ENCODE results near the gene UPB1. TPM values are rescaled to one million over a fixed set of nuclear protein-coding genes. Genes with fewer than 3 reads are reported as not detected.

UPB1 gene
- total and polyA plus RNA-seq, 5 experiments from 2014 or later: 0.06 to 0.86 (median 0.51) TPM; not detected in 1

DNA sequence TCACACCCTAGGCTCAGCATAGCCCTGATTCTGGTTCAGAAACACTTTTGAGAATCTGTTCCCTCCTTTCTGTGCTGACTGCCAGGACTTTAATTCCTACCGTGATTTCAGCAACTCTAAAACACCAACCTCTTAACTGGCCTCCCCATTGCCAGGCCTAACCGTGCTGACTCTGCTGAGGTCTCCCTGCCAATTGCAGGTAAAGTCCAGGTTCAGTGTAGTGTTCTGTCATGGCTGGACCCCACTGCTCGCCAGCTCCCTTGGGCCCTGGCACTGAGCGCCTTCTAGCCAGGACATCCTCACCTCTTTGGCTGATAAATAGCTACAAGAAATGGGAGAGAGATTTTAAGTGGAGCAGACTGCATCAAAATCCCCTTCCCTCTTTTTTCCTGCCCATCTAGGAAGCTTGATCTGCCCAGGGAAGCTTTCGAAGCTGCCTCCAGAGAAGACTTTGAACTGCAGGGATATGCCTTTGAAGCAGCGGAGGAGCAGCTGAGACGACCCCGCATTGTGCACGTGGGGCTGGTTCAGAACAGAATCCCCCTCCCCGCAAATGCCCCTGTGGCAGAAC is 4.7 kb downstream of the UPB1 start:
- H3K27ac Mint-ChIP-seq: peak overlapping the region in 1 of 10 donors; percentile 73
- POLR2A ChIA-PET: no interaction called here
- ATAC-seq (no peak), DNase-seq (no peak)
- H3K4me1 Mint-ChIP-seq: peaks cover 17 to 39% (median 29%) of the 10 kb centered on the region in 4 donors
- no peak overlapping the region for H3K4me3 Mint-ChIP-seq
- no peaks in the 10 kb centered on the region for H3K36me3 Mint-ChIP-seq
- peaks cover 3 to 18% (median 13%) of the 10 kb centered on the region in 5 donors for H3K27me3 Mint-ChIP-seq
- H3K9me3 Mint-ChIP-seq: no peaks in the 10 kb centered on the region

DNA sequence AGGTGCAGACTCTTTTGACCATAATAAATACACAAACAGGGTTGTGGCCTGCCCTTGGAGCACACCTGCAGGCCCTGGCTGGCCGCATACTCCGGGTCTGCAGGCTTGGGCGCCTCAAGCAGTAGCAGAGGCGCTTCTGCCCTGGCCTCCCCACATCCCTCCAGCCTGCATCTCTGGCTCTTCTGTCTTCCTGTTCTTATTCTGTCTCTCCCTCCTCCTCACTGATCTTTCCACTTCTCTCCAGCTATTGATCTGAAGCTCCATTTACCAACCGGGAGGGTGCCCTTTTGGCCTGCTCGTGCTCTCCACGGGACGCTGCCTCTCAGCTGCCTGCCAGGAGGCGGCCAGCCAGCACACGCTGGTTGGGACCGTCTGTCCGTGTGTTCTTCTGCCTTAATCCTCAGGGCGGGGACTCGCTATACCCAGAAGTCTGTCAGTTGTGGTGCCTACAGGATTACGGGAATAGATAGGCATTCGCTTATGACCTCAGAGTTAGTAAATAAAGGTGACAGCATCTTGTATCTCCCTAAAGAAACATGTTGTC is 5.2 kb downstream of the UPB1 start:
- Mint-ChIP-seq H3K36me3 (no peaks in the 10 kb centered on the region), H3K9me3 (no peaks in the 10 kb centered on the region), H3K27me3 (peaks cover 3 to 12% (median 12%) of the 10 kb centered on the region in 5 donors), H3K4me1 (peaks cover 17 to 39% (median 29%) of the 10 kb centered on the region in 4 donors), H3K27ac (peak overlapping the region in 1 of 10 donors; percentile 27), H3K4me3 (no peak overlapping the region)
- DNase-seq: no peak
- POLR2A ChIA-PET: no interaction called here
- no peak for ATAC-seq

DNA sequence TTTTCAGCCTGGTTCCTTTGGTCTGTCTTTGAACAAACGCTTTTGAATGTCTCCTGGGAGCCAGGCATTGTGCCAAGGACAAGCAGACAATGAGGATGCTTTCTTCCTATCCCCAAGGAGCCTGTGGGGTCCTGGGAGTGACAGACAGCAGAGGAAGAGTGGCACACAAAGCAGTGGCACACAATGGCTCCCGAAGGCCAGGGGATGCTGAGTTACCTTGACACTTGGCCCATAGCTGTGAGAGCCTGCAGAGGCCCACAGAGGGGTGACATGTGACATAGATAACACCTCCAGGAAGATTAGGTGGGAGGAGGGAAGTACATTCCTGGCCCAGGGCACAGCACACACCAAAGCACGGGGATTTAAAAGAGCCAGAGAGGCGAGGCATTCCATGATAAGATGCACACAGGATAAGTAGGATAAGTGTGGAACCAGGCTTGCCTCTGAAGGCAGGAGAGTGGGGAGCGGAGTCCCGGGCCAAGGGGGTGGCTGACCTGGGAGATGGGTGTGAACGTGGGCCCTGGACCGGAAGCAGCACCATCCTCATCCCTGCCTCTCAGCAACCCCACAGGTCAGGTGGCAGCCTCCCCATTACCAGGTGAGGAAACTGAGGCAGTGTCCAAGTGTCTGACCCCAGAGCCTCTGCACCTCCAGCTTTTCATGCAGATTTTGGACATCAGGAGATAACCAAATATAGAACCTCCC is 6.3 kb downstream of the UPB1 start:
- no peaks in the 10 kb centered on the region for H3K36me3 Mint-ChIP-seq
- H3K27me3 Mint-ChIP-seq: peaks cover 0 to 5% (median 3%) of the 10 kb centered on the region in 5 donors
- no peaks in the 10 kb centered on the region for H3K9me3 Mint-ChIP-seq
- DNase-seq (no peak), ATAC-seq (no peak)
- H3K27ac Mint-ChIP-seq: peak overlapping the region in 2 of 10 donors; percentile 53 to 68
- no peak overlapping the region for H3K4me3 Mint-ChIP-seq
- POLR2A ChIA-PET: no interaction called here
- peaks cover 17 to 37% (median 30%) of the 10 kb centered on the region in 4 donors for H3K4me1 Mint-ChIP-seq

DNA sequence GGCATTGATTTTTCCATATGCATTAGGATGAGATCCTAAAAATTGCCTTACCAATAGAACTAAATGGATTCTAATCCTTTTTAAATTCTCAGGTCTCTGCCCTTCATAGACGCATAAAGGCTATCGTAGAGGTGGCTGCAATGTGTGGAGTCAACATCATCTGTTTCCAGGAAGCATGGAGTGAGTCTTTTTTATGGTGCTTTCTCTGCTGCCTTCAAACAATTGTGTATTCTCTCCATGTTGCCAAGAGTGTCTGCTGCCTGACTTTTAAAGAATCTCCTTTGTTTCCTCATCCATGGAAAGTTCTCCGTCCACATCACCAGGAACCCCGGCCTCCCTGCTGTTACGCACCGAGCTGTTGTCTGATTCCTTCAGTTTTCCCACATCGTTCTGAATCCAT is 6.9 kb downstream of the UPB1 start:
- ATAC-seq: no peak
- Mint-ChIP-seq H3K9me3 (no peaks in the 10 kb centered on the region), H3K27ac (peak overlapping the region in 4 of 10 donors; percentile 2 to 41 (median 24)), H3K27me3 (no peaks in the 10 kb centered on the region), H3K36me3 (no peaks in the 10 kb centered on the region), H3K4me1 (peaks cover 17 to 36% (median 29%) of the 10 kb centered on the region in 4 donors), H3K4me3 (no peak overlapping the region)
- no peak for DNase-seq
- POLR2A ChIA-PET: no interaction called here

DNA sequence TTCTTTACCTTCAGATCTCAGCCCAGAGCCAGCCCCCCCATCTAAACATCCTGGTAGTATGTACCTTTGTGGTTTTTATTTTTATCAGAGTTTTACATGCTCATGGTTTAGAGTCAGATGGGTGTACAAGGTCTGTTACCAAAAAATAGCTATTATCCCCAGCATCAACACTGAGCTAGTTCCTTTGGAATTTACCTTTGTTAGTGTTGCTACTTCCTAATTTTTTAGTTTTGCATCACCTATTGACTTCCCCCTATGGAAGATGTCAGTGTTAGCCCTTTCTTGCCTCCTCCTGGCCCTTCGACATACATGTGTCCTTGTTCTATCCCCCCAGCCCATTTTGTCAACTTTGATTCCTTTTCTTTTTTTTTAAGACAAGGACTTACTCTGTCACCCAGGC is 7.4 kb downstream of the UPB1 start:
- POLR2A ChIA-PET: interaction anchor here (1.4 kb wide), 1 partner anchor 81 kb away, joined by 3 read pairs; no protein-coding TSS in a partner anchor
- Mint-ChIP-seq H3K4me3 (no peak overlapping the region), H3K4me1 (peaks cover 17 to 37% (median 24%) of the 10 kb centered on the region in 4 donors), H3K27me3 (no peaks in the 10 kb centered on the region), H3K9me3 (no peaks in the 10 kb centered on the region), H3K36me3 (no peaks in the 10 kb centered on the region), H3K27ac (no peak overlapping the region)
- DNase-seq: no peak
- no peak for ATAC-seq

DNA sequence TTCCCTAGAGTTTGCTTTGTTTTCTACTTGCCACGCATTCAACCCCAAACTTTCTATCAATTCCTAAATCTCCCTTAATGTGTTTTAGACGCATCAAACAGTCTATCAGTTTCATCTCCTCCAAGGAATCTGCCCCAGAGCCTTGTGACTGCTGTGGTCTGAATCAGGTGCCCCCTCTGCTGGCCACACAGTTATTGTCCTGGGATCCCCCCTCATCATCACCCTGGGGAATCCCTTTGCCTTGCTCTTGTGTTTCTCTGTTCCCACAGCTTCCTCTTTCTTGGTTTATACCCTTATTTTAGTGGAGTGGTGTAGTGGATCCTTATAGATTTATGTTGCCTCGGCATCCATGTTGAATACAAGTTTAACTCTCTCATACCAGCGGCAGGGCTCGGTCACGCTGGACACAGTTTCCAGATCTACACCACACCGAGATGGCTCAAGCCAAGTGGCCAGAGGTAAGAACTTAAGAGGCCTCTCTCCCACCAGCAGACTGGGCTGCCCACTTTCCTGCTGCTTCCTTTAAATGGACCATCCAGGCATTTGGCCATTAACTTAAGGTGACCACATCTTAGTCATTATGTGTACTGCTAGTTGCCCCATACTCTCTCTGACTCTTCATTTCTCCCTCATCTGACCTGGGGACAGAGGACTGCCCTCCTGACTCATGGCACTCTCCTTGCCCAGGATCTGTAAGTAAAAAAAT is 8.2 kb downstream of the UPB1 start:
- ATAC-seq: peak; percentile 77 to 86
- Mint-ChIP-seq H3K27me3 (no peaks in the 10 kb centered on the region), H3K4me3 (no peak overlapping the region), H3K36me3 (no peaks in the 10 kb centered on the region), H3K27ac (peak overlapping the region in 4 of 10 donors; percentile 1 to 36 (median 16)), H3K9me3 (no peaks in the 10 kb centered on the region), H3K4me1 (peaks cover 10 to 30% (median 17%) of the 10 kb centered on the region in 4 donors)
- POLR2A ChIA-PET: interaction anchor here (1.4 kb wide), 1 partner anchor 81 kb away, joined by 3 read pairs; no protein-coding TSS in a partner anchor
- peak; percentile 38 to 80 (median 57) for DNase-seq

DNA sequence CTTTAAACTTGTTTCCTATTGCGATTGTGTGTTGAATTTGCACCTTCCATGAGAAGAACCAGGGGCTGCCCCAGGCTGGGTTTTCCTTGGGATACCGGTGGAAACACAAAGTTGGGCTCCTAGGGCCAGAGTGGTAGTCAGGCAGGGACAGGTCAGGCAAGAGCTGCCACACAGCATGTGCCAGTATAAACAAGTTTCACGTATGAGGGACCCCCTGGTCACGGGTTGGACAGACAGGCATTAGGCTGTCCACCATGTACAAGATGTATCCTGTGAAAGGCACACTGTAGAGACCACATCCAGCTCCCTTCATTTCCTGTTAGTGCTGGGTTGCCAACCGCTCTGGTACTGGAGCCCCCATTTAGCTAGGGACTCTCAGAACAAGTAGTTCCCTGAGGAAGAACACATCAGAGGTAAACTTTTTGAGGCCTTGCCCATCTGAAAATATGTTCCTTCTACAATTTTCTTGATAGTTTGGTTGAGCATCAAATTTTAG is 8.8 kb downstream of the UPB1 start:
- Mint-ChIP-seq H3K4me3 (no peak overlapping the region), H3K36me3 (no peaks in the 10 kb centered on the region), H3K27ac (peak overlapping the region in 1 of 10 donors; percentile 36), H3K9me3 (no peaks in the 10 kb centered on the region), H3K4me1 (peaks cover 6 to 27% (median 11%) of the 10 kb centered on the region in 4 donors), H3K27me3 (peaks cover 0 to 2% (median 0%) of the 10 kb centered on the region in 5 donors)
- POLR2A ChIA-PET: interaction anchor here (0.7 to 1.4 kb wide), 2 partner anchors 10 to 82 kb away, joined by 3 read pairs; no protein-coding TSS in a partner anchor
- DNase-seq (no peak), ATAC-seq (no peak)

DNA sequence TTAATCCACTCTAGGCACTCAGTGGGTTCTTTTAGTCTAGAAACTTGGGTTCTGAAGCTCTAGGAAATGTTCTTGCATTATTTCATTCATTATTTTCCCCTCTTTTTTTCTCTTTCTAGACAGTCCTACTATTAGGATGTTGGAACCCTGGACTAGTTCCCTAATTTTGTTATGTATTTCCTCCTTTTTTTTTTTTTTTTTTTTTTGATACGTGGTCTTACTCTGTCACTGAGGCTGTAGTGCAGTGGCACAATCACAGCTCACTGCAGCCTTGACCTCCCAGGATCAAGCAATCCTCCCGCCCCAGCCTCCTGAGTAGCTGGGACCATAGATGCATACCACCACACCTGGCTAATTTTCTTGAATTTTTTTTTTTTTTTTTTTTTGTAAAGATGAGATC is 9.4 kb downstream of the UPB1 start:
- no peak for ATAC-seq
- DNase-seq: no peak
- Mint-ChIP-seq H3K36me3 (no peaks in the 10 kb centered on the region), H3K4me1 (peaks cover 5 to 28% (median 9%) of the 10 kb centered on the region in 4 donors), H3K4me3 (no peak overlapping the region), H3K27me3 (peaks cover 0 to 2% (median 0%) of the 10 kb centered on the region in 5 donors), H3K27ac (no peak overlapping the region), H3K9me3 (no peaks in the 10 kb centered on the region)
- POLR2A ChIA-PET: interaction anchor here (0.7 kb wide), 1 partner anchor 10 kb away, joined by 3 read pairs; no protein-coding TSS in a partner anchor

DNA sequence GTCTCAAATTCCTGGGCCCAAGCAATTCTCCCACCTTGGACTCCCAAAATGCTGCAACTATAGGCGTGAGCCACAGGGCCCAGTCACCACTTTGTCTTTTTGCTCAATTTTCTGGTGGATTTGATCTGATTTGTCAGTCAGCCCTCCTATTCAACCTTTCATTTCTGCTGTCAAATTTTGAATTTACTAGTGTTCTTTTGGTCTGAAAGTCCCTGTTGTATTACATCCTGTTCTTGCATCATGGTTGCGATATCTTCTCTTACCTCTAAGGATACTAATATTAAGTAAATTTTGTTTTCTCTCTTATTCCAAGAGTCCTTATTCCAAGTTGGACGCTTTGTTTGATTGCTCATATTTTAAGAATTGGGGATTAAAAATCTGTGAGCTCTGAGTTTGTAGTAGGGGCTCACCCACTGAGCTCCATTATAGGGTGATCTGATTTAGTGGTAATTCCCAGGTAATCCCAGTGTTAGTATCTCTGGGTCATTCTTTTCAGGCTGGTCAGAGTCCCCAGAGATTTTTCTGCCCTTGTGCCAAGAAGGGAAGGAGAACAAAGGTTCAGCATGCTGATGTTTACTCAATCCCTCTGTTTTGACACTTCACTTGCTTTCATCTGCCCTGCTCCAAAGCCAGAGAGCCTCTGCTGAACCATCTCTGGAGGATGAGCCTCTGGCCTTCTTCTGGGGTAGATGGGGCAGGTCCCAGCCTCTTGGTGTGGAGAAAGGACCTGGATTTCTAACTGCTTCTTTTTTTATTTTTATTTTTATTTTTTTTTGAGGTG is 10.0 kb downstream of the UPB1 start:
- Mint-ChIP-seq H3K27me3 (peaks cover 0 to 2% (median 0%) of the 10 kb centered on the region in 5 donors), H3K4me1 (peaks cover 4 to 30% (median 8%) of the 10 kb centered on the region in 4 donors), H3K4me3 (no peak overlapping the region), H3K9me3 (no peaks in the 10 kb centered on the region), H3K36me3 (no peaks in the 10 kb centered on the region), H3K27ac (peak overlapping the region in 1 of 10 donors; percentile 61)
- POLR2A ChIA-PET: interaction anchor here (0.6 kb wide), 1 partner anchor 235 kb away, joined by 4 read pairs; no protein-coding TSS in a partner anchor
- ATAC-seq (no peak), DNase-seq (no peak)

DNA sequence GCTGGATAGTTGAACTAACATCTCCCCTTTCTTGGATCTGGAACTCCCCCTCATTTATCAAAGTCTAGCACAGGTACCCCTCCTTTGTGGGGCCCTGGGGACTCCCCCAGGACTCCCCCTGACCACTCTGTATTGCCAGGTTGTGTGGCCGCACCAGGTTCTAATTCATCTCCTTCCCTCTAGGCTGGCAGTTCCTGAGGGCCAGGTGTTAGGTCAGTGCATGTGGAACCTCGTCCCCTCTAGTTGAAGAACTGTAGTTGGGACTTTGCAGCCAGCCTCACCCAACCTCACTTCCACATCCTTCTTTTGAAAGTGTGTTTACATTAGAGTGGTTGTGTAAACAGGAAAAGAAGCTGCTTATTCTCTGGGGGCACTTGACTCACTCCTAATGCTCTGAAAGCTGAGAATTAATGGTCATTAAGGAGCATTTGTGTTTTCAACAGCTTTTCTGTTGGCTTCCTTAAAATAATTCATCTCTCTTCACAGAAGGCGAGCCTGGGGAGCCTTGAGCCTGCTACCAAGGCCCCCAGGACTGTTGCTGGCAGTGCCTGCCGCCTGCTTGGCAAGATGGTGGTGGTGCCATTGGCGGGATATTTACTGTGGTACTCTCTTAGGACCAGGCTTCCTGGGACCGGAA is 11.8 kb downstream of the UPB1 start:
- H3K4me1 Mint-ChIP-seq: peaks cover 6 to 45% (median 10%) of the 10 kb centered on the region in 4 donors
- H3K27ac Mint-ChIP-seq: peak overlapping the region in 2 of 10 donors; percentile 47 to 52
- no peak for DNase-seq

DNA sequence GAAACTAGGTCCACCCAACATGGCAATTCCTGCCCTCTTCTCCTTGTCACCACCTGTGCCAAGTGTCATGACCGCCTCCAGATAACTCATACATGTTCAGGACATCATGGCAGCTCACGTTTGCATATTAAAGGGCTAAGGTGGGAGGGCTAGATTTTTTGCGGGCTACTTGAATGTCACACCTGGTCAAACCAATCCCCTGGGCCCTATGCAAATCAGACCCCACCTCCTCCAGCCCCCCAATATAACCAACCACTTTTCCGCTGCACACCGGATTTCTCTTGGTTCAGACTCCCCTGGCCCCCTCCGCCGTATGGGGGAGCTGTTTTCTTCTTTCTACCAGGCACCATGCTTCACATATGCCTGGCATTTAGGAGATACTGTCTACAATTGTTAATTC is 12.6 kb downstream of the UPB1 start:
- Mint-ChIP-seq H3K27me3 (peaks cover 0 to 2% (median 0%) of the 10 kb centered on the region in 5 donors), H3K9me3 (no peaks in the 10 kb centered on the region), H3K27ac (no peak overlapping the region), H3K4me3 (no peak overlapping the region), H3K4me1 (peaks cover 6 to 50% (median 10%) of the 10 kb centered on the region in 4 donors), H3K36me3 (no peaks in the 10 kb centered on the region)
- DNase-seq: no peak
- ATAC-seq: no peak
- POLR2A ChIA-PET: no interaction called here

More for the DNA sequence above, 11.8 kb downstream of the UPB1 start:
- H3K4me3 Mint-ChIP-seq: no peak overlapping the region
- no peaks in the 10 kb centered on the region for H3K36me3 Mint-ChIP-seq
- peaks cover 0 to 2% (median 0%) of the 10 kb centered on the region in 5 donors for H3K27me3 Mint-ChIP-seq
- POLR2A ChIA-PET: no interaction called here
- ATAC-seq: no peak
- no peaks in the 10 kb centered on the region for H3K9me3 Mint-ChIP-seq
